GM21515 (cell line): ENCODE results near the gene YPEL2.

Source experiments
- ATAC-seq: cut with Tn5 transposase; IDR thresholded peaks from one replicate; pipeline ENCODE4 v1.9.1; 2021; ENCODE audit not compliant: unreplicated experiment

The YPEL2 gene

DNA sequence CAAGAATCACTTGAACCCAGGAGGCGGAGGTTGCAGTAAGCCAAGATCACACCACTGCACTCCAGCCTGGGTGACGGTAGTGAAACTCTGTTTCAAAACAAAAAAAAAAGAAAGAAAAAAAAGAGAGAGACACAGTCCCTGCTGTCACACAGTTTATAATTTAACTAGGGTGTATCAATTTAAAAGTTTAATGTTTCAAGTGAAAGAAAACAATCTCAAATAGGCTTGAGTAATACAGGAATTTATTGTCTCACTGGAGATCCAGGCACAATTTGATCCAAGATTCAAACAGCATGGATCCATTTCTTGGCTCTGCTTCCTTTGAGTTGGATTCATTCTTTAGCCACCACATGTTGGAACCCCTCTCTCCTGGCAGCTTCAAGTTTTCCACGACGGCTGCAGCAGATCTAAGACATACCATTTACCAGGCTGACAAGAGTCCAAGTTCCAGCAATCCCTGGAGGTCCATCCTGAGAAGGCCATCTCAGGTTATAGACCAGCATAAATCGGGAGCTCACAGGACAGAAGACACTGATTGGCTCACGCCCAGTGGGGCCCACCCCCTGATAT is 97.5 kb downstream of the YPEL2 start:
- ATAC-seq = no peak

GRCh38 chr17:59431601-59432000 is 100.1 kb downstream of the YPEL2 start:
- no peak for ATAC-seq

- ATAC-seq = no peak
These were observed 101.2 kb downstream of the YPEL2 start for GRCh38 chr17:59432657-59433056.

DNA sequence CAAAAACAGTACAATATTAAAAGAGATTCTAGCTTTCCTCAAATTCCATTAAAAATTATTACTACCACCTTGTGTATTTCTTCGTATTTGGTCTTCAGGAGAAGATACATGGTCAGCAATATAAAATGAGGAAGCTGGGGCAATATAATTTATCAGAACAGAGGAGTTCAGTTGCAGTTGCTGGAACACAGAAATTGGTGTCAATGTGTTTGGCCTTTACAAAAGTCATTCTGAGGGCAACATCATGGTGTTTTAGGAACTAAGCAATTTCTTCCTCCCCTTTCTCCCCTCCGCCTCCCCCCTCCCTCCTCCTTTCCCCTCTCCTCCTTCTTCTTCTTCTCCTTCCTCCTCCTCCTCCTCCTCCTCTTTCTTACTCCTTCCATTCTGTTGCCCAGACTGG is 102.1 kb downstream of the YPEL2 start:
- ATAC-seq = no peak

DNA sequence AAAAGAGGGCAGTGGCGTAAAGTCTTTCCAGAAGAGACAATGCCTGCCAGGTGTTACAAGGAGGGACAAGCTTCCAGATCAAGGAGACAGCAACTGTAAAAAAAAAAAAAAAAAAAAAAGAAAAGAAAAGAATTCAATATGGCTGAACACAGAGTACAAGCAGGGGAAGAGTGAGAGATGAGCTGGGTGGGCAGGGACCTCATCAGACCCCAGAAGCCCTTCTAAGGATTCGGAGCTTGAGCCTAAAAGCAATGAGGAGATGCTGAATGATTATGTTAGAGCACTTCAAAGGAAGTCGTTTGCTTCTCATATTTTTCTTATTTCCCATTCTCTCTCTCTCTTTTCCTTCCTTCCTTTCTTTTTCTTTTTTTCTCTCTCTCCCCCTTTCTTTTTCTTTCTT is 103.0 kb downstream of the YPEL2 start:
- no peak for ATAC-seq

DNA sequence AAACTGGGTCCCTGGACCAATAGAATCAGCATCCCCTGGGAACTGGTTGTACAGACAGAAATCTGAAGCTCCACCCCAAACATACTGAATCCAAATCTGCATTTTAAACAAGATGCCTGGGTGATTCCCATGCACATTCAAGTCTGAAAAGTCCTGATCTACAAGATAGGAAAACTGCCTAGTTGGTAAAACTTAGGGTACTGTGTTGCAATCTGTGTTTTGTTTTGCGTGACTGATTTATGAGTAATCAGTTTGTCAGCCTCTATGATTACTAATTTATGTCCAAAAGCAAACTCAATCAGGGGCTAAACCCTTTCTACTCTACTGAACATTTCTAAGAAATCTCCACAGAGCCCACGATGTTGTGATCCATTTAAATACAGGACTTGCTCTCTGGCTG is 103.8 kb downstream of the YPEL2 start:
- ATAC-seq = no peak

- ATAC-seq = no peak
These were observed 105.4 kb downstream of the YPEL2 start for GRCh38 chr17:59436900-59437299.

- ATAC-seq = no peak
These were observed 106.4 kb downstream of the YPEL2 start for GRCh38 chr17:59437791-59438281.

DNA sequence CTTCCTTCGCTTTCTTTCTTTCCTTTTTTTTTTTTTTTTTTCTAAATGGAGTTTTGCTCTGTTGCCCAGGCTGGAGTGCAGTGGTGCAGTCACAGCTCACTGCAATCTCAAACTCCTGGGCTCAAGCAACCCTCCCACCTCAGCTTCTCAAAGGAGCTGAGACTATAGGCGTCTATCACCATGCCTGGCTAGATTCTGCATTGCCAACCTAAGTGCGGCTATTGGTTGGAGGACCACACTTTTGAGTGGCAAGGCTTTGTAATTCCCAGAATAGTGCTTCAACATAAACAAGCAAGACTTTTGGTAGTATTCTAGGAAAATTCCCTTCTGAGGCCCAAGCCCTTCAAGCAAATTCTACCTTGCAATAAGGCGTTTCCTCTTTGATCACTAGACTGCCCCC is 107.8 kb downstream of the YPEL2 start:
- ATAC-seq = no peak

DNA sequence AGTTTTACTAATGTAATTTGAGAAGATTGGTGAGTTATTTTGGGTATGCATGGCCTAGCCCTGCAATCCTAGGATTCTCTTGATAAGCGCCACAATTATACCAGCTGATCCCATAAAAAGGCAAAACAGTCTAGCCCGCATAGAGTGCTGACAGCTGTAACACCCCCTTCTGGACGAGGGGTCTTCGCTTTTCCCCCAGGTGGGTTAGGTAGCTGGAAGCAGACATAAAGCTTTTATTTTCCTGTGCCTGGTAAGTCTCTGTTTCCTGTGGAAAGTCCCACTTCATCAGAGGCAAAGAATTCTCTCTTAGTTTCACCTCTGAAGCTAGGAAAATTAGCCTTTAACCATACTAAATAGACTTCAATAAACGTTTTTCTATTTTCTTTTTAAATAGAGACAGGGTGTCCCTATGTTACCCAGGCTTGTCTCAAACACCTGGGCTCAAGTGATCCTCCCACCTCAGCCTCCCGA is 108.3 kb downstream of the YPEL2 start:
- ATAC-seq = no peak

GRCh38 chr17:59440757-59441463 is 109.5 kb downstream of the YPEL2 start:
- no peak for ATAC-seq

GRCh38 chr17:59441464-59442096 is 110.1 kb downstream of the YPEL2 start:
- no peak for ATAC-seq

DNA sequence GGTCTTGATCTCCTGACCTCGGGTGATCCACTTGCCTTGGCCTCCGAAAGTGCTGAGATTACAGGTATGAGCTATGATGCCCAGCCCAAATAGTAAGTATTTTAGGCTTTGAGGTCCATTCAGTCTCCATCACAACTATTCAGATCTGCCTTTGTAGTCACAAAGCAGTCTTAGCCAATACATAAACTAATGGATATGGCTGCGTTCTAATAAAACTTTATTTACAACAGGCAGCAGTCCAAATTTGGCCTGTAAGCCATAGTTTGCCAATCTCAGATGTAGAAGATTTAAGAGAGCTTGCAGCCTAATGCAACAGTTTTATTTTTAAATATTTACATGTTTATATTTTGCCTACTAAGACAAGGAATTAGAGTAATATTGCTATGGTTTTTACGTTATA is 111.7 kb downstream of the YPEL2 start:
- no peak for ATAC-seq
